ENCODE measurements around the gene MADD. TPM values are rescaled to one million over a fixed set of nuclear protein-coding genes. Genes with fewer than 3 reads are reported as not detected.

Gene MADD
- total RNA-seq, 2 experiments from 2014 or later: 55.7 to 61.2 TPM

DNA sequence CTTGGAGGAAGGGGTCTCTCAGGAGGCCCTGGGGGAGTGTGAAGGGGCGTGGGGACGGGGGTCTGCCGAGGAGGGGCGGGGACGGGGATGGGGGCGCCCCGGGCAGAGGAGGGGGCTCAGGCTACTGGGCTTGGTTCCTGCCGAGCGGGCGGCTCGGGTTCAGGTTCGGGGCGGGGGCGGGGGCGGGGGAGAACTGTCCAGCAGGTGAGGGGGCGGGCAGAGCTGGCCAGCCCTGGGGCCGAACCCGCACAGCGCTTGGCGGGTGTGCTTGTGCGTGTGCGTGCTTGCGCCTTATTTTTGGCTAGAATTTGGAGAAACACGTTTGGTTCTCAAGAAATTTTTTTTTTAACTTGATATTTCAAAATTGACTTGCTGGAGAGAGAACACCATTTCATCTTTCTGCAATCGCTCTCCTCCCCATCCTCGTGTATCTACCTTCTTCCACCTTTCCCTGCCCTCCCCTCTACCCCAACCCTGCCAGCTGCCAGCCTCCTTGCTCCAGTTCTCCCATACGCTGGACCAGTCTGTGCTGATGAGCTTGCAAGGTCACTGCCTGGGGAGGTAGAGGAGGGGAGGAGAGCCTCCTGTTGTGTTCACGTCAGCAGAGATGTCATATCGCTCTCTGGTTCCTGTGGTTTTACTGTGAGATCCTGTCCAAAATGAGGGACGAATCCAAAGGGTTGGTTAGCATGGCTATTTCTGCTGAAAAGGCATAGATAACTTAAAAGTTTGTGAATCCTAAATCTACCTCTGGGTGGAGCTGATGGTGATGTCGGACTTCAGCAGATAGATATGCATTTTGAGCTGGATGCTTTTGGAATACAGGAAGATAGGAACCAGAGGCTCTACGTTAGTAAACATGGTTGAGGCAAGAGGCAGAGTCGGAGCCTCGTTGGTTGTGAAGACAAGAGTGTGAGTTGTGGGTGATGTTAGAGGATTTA, 668 bp downstream of the MADD start:
- Mint-ChIP-seq H3K36me3 (ENCODE audit: low read depth) (peaks cover 13% of the 10 kb centered on the region), H3K4me3 (peak overlapping the region; percentile 76), H3K9me3 (no peaks in the 10 kb centered on the region), H3K27me3 (no peaks in the 10 kb centered on the region), H3K27ac (peak overlapping the region; percentile 83), H3K4me1 (ENCODE audit: low read depth) (peaks cover 49% of the 10 kb centered on the region)
- CTCF ChIA-PET: interaction anchor here (0.6 to 2.4 kb wide), 11 partner anchors 9 to 142 kb away, joined by 3 to 8 read pairs (median 4); partner anchors contain the start of genes ACP2, ARFGAP2 and DDB2
- POLR2A ChIA-PET: interaction anchor here (0.7 to 2.6 kb wide), 7 partner anchors 11 to 142 kb away, joined by 3 to 21 read pairs (median 3); partner anchors contain the start of genes ARFGAP2, DDB2 and NR1H3
- TF ChIP-seq, protein P1, sequence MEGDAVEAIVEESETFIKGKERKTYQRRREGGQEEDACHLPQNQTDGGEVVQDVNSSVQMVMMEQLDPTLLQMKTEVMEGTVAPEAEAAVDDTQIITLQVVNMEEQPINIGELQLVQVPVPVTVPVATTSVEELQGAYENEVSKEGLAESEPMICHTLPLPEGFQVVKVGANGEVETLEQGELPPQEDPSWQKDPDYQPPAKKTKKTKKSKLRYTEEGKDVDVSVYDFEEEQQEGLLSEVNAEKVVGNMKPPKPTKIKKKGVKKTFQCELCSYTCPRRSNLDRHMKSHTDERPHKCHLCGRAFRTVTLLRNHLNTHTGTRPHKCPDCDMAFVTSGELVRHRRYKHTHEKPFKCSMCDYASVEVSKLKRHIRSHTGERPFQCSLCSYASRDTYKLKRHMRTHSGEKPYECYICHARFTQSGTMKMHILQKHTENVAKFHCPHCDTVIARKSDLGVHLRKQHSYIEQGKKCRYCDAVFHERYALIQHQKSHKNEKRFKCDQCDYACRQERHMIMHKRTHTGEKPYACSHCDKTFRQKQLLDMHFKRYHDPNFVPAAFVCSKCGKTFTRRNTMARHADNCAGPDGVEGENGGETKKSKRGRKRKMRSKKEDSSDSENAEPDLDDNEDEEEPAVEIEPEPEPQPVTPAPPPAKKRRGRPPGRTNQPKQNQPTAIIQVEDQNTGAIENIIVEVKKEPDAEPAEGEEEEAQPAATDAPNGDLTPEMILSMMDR (IDR thresholded peaks at IDR 0.05): peak; percentile 26
- intact Hi-C loops (cut with micrococcal nuclease): no loop called here
- DNase-seq (peak; percentile 56), ATAC-seq (no peak)

DNA sequence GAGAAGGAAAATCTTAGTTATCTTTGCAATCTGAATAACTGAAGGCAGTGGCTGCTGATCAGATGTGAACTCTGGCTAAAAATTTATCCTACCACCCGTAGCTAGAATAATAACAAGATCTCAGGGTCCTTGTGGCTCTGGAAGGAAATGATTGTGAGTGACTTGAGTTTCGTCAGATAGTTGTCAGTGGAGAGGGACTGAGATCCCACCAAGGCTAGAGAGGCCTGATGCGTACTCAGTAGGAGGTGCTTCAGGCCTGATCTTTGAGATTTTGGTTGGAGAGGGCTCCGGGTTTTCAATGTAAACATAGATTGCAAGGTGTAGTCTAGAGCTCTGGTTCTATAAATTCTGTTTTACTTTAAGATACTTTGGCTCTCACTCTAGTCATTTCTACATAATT, 1.4 kb downstream of the MADD start:
- Mint-ChIP-seq H3K4me1 (ENCODE audit: low read depth) (peaks cover 43% of the 10 kb centered on the region), H3K27ac (peak overlapping the region; percentile 83), H3K36me3 (ENCODE audit: low read depth) (peaks cover 21% of the 10 kb centered on the region), H3K9me3 (no peaks in the 10 kb centered on the region), H3K27me3 (no peaks in the 10 kb centered on the region), H3K4me3 (peak overlapping the region; percentile 76)
- intact Hi-C loops (cut with micrococcal nuclease): no loop called here
- CTCF ChIA-PET: interaction anchor here (0.7 to 2.4 kb wide), 10 partner anchors 9 to 141 kb away, joined by 3 to 8 read pairs (median 4); partner anchors contain the start of genes ACP2, ARFGAP2 and DDB2
- TF ChIP-seq, protein P1 (IDR thresholded peaks at IDR 0.05): no peak
- ATAC-seq (no peak), DNase-seq (peak; percentile 34)
- POLR2A ChIA-PET: interaction anchor here (0.7 to 2.6 kb wide), 7 partner anchors 10 to 141 kb away, joined by 3 to 21 read pairs (median 3); partner anchors contain the start of genes ARFGAP2, DDB2 and NR1H3

DNA sequence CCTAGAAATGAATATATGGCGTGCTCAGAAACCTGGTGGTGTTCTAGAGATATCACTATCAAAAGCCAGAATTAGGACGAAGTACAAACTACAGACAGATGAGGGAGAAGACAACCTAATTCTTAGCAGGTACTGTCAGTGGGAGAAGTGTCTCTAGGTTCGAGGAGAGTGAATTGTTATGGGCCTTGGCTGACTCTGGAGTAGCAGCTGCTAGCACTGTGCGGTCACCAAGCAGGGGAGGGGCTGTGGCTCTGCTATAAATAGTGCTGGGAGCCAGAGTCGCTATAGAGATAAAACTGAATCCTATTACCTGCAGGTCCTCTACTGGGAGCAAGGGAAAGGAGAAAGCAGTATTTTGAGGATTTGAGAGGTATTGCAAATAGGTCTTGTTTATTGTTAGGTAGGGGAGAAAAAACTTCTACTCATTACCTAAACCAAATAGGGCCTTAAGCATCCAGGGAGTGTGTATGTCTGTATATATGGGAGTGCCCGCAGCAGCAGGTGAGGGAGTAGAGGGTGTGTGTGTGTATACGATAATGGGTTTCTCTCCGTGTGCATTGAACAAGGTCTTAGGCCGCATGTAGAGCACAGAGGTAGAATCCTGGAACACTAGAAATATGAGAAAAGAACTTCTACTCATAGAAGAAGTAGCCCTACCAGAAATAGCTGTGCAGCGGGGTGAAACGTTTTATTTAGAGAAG, 2.2 kb downstream of the MADD start:
- ATAC-seq (no peak), DNase-seq (peak; percentile 16)
- Mint-ChIP-seq H3K4me1 (ENCODE audit: low read depth) (peaks cover 43% of the 10 kb centered on the region), H3K4me3 (peak overlapping the region; percentile 76), H3K9me3 (no peaks in the 10 kb centered on the region), H3K36me3 (ENCODE audit: low read depth) (peaks cover 27% of the 10 kb centered on the region), H3K27ac (peak overlapping the region; percentile 83), H3K27me3 (no peaks in the 10 kb centered on the region)
- intact Hi-C loops (cut with micrococcal nuclease): no loop called here
- TF ChIP-seq, protein P1 (IDR thresholded peaks at IDR 0.05): no peak
- ChIA-PET POLR2A (interaction anchor here (0.6 to 2.6 kb wide), 8 partner anchors 8 to 140 kb away, joined by 3 to 21 read pairs (median 4); partner anchors contain the start of genes ACP2 and DDB2), CTCF (interaction anchor here (0.8 to 2.6 kb wide), 7 partner anchors 13 to 102 kb away, joined by 3 to 12 read pairs (median 6); partner anchors contain the start of genes ACP2 and NR1H3)

DNA sequence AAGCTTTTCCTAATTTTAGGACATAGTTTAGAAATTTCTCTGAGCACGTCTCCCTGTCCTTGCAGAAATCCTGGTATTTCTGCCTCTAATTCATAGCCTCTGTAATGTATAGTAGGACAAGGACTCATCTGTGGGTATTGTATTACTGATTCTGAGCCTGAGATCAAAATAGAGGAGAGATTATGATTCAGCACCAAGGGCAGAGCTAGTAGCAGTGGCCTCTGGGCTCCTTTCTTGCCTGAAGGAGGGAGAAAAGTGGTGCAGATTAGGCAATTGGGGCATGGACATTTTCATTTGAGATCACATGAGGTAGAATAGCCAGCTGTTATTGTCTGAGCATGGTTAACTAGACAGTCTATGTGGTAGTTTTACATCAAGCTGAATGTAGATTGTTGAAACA, 2.8 kb downstream of the MADD start:
- Mint-ChIP-seq H3K36me3 (ENCODE audit: low read depth) (peaks cover 30% of the 10 kb centered on the region), H3K27ac (peak overlapping the region; percentile 39), H3K27me3 (no peaks in the 10 kb centered on the region), H3K9me3 (no peaks in the 10 kb centered on the region), H3K4me1 (ENCODE audit: low read depth) (peaks cover 43% of the 10 kb centered on the region), H3K4me3 (no peak overlapping the region)
- TF ChIP-seq, protein P1 (IDR thresholded peaks at IDR 0.05): no peak
- DNase-seq (no peak), ATAC-seq (no peak)
- ChIA-PET POLR2A (interaction anchor here (0.6 to 1.5 kb wide), 6 partner anchors 8 to 56 kb away, joined by 3 to 6 read pairs (median 3); partner anchors contain the start of gene ACP2), CTCF (interaction anchor here (0.8 to 2.6 kb wide), 5 partner anchors 13 to 120 kb away, joined by 3 to 12 read pairs (median 5); partner anchors contain the start of gene NR1H3)
- intact Hi-C loops (cut with micrococcal nuclease): no loop called here

Measured in activated CD8-positive, alpha-beta T cell treated with anti-CD3 and anti-CD28 coated beads for 36 hours (primary cell).